Transverse colon (tissue), 4 donors: ENCODE data around the gene EXD3. TPM values are rescaled to one million over a fixed set of nuclear protein-coding genes. Genes with fewer than 3 reads are reported as not detected.
A peak's percentile ranks its signal among the peaks of the same experiment; 100 is the strongest.
"Not testable (repeated sequence)": the region's sequence is repeated elsewhere in the genome, so short reads cannot be mapped to it uniquely, and the experiment has no call there.

Experiments used
- DNase-seq: peaks from one replicate; pipeline ENCODE4 v3.0.0-alpha.2; 2019
- H3K27ac ChIP-seq, 4 donors: fragments of 200-600 bp; sonication (generic); 2 replicates each; pipeline ENCODE4 v1.5.1; 2016 to 2018; ENCODE audit warnings: inconsistent platforms in 4 of 4
- H3K27me3 ChIP-seq: fragments of 200-600 bp; sonication (generic); 2 replicates; pipeline ENCODE4 v1.5.1; 2017; ENCODE audit warnings: inconsistent platforms
- H3K36me3 ChIP-seq, 4 donors: fragments of 200-600 bp; sonication (generic); 2 replicates each; pipeline ENCODE4 v1.5.1; 2017 to 2019; ENCODE audit warnings: inconsistent platforms in 4 of 4
- H3K4me1 ChIP-seq, 4 donors: fragments of 200-600 bp; sonication (generic); 2 replicates each; pipeline ENCODE4 v1.5.1; 2017 to 2020; ENCODE audit warnings: inconsistent platforms in 4 of 4
- H3K4me3 ChIP-seq, 4 donors: fragments of 200-600 bp; sonication (generic); 1 replicate in 1 of 4; 2 replicates in 3 of 4; pipeline versions ENCODE4 v1.5.1 to v1.6.1; 2017 to 2019; ENCODE audit warnings: inconsistent platforms in 4 of 4
- H3K9me3 ChIP-seq, 2 donors: fragments of 200-600 bp; sonication (generic); 2 replicates each; pipeline ENCODE4 v1.5.1; 2017 to 2019; ENCODE audit warnings: inconsistent platforms in 2 of 2
- CTCF ChIP-seq, 5 experiments: fragments of 200-600 bp in 3 of 5; fragments of 450-650 bp in 2 of 5; sonication (generic) in 3 of 5; IDR thresholded peaks; 1 replicate in 2 of 5; 2 replicates in 3 of 5; pipeline ENCODE4 v1.5.1; 2016 to 2017; ENCODE audit warnings: antibody characterized with exemption in 5 of 5, inconsistent platforms in 3 of 5, mild to moderate bottlenecking in 2 of 5, moderate library complexity in 1 of 5
- EP300 ChIP-seq: sonication (generic); formaldehyde crosslinking; IDR thresholded peaks from one replicate; pipeline ENCODE4 v1.6.1; 2017; ENCODE audit warnings: antibody characterized with exemption, low read depth
- POLR2A ChIP-seq: fragments of 450-650 bp; IDR thresholded peaks from one replicate; pipeline ENCODE4 v1.6.1; 2016; ENCODE audit warnings: antibody characterized with exemption, mild to moderate bottlenecking, moderate library complexity
- POLR2AphosphoS5 ChIP-seq, 3 donors: sonication (generic); formaldehyde crosslinking; IDR thresholded peaks; one replicate each; pipeline ENCODE4 v1.6.1; 2016; ENCODE audit warnings: antibody characterized with exemption in 3 of 3
- WGBS, 2 donors: methylation state at CpG; one replicate each; pipeline ENCODE4 v1.1.5; 2018; ENCODE audit warnings: low coverage in 1 of 2; 5-methylcytosine and 5-hydroxymethylcytosine counted together
- in situ Hi-C, 4 donors: fragments of 200-750 bp; cut with MboI; loops; one replicate each; pipeline versions ENCODE4 v1.15.0 to v1.15.1; 2017; ENCODE audit warnings: low sequenced_read_pairs in 3 of 4, low pct_ligation_motif_present in 1 of 4, low pct_unique_long_range_greater_than_20kb in 1 of 4
- intact Hi-C: fragments of 100-400 bp; cut with DNase I; formaldehyde crosslinking; loops from one replicate; pipeline ENCODE4 v1.15.1; 2023; ENCODE audit warnings: low total_unique reads
- total RNA-seq, 4 donors: library from RNA; depleted of rRNA; stranded (reverse); fragments of >200 nt; gene quantifications; one replicate each; pipeline ENCODE4 v1.1.0, GENCODE V29; 2016

EXD3 gene
- total RNA-seq, 4 donors from 2014 or later, result 47.6 to 228 (median 74.2) TPM

- in situ Hi-C loops (no loop called here), intact Hi-C loops (no loop called here)
- DNase-seq, result no peak
- Histone ChIP-seq H3K4me3 (no peak overlapping the region), H3K36me3 (peaks cover 0 to 3% (median 0%) of the 10 kb centered on the region in 4 donors), H3K27me3 (no peaks in the 10 kb centered on the region), H3K4me1 (peaks cover 5 to 14% (median 10%) of the 10 kb centered on the region in 4 donors), H3K27ac (peak overlapping the region in 1 of 4 donors; percentile 41), H3K9me3 (no peaks in the 10 kb centered on the region)
- TF ChIP-seq CTCF (IDR thresholded peaks at IDR 0.05) (no peak), EP300 (no peak), POLR2AphosphoS5 (IDR thresholded peaks at IDR 0.05) (no peak), POLR2A (no peak)
- 80% methylated on average over 32 of the region's 34 CpGs; no CpG with 5 or more reads in 1 of the 2 donors for WGBS, 2 donors
These were observed 35.7 kb downstream of the EXD3 start for GRCh38 chr9:137387114-137387890.

- DNase-seq, in situ Hi-C loops, intact Hi-C loops, H3K27me3 ChIP-seq, H3K4me3 ChIP-seq, H3K9me3 ChIP-seq, H3K27ac ChIP-seq, H3K36me3 ChIP-seq: not testable (repeated sequence)
- H3K4me1 ChIP-seq, result peaks cover 5 to 10% (median 8%) of the 10 kb centered on the region in 4 donors
- WGBS, 2 donors, result 85% methylated on average over 9 of the region's 12 CpGs; no CpG with 5 or more reads in 1 of the 2 donors
These were observed 36.4 kb downstream of the EXD3 start for GRCh38 chr9:137386507-137387113.

- H3K36me3 ChIP-seq, result peaks cover 0 to 3% (median 0%) of the 10 kb centered on the region in 4 donors
- no peaks in the 10 kb centered on the region for H3K27me3 ChIP-seq
- TF ChIP-seq EP300 (no peak), CTCF (IDR thresholded peaks at IDR 0.05) (no peak), POLR2AphosphoS5 (IDR thresholded peaks at IDR 0.05) (no peak), POLR2A (no peak)
- in situ Hi-C loops (no loop called here), intact Hi-C loops (no loop called here)
- no peak for DNase-seq
- H3K9me3 ChIP-seq, result no peaks in the 10 kb centered on the region
- WGBS, 2 donors, result 89 to 93% methylated on average over 9 to 20 of the region's 26 CpGs
- no peak overlapping the region for H3K4me3 ChIP-seq
- no peaks in the 10 kb centered on the region for H3K4me1 ChIP-seq
- H3K27ac ChIP-seq, result no peak overlapping the region
These were observed 37.8 kb downstream of the EXD3 start for GRCh38 chr9:137385061-137385655.

- TF ChIP-seq CTCF (IDR thresholded peaks at IDR 0.05) (no peak), POLR2A (no peak), POLR2AphosphoS5 (IDR thresholded peaks at IDR 0.05) (no peak), EP300 (no peak)
- intact Hi-C loops (loop anchor here (5.0 kb wide), 1 partner anchor 708 kb away; no protein-coding TSS in a partner anchor), in situ Hi-C loops (no loop called here)
- no peaks in the 10 kb centered on the region for H3K9me3 ChIP-seq
- H3K4me1 ChIP-seq, result no peaks in the 10 kb centered on the region
- WGBS, 2 donors, result 93 to 100% methylated on average over 3 to 39 of the region's 39 CpGs
- no peaks in the 10 kb centered on the region for H3K36me3 ChIP-seq
- H3K27ac ChIP-seq, result no peak overlapping the region
- H3K27me3 ChIP-seq, result no peaks in the 10 kb centered on the region
- no peak for DNase-seq
- no peak overlapping the region for H3K4me3 ChIP-seq
These were observed 38.9 kb downstream of the EXD3 start for GRCh38 chr9:137383784-137384756.
